ENCODE results near the gene KLHL35.

Gene KLHL35

DNA sequence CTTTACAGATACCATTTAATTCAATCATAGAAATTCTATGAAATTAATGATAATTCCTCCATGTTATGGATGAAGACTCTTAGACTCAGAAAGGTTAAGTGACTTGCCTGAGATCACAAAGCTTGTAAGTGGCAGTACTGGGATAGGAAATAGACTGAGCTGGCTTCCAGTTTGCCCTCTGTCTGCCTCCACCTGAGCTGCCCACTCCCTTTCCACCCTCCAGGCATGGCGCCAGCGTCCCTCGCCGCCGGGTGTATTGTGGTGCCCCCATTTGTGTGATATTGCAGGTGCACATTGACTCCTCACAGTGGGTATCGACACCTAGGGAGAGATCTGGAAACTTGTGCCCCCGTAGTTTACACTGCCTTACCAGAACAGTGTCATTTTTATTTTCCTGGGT is 43.1 kb downstream of the KLHL35 start:
- TF ChIP-seq POLR2AphosphoS5 (IDR thresholded peaks at IDR 0.05; ENCODE audit: low read depth, low read length) (no peak), FOXP2 (optimal IDR thresholded peaks at IDR 0.05; ENCODE audit: borderline replicate concordance, extremely low read depth, extremely low read length, insufficient read depth) (no peak), TAF1 (IDR thresholded peaks at IDR 0.05; ENCODE audit: borderline replicate concordance, insufficient read depth, low read length) (no peak), SIN3A (IDR thresholded peaks at IDR 0.05; ENCODE audit: borderline replicate concordance, insufficient read depth, low read length) (no peak)
- TF ChIP-seq, protein P1, sequence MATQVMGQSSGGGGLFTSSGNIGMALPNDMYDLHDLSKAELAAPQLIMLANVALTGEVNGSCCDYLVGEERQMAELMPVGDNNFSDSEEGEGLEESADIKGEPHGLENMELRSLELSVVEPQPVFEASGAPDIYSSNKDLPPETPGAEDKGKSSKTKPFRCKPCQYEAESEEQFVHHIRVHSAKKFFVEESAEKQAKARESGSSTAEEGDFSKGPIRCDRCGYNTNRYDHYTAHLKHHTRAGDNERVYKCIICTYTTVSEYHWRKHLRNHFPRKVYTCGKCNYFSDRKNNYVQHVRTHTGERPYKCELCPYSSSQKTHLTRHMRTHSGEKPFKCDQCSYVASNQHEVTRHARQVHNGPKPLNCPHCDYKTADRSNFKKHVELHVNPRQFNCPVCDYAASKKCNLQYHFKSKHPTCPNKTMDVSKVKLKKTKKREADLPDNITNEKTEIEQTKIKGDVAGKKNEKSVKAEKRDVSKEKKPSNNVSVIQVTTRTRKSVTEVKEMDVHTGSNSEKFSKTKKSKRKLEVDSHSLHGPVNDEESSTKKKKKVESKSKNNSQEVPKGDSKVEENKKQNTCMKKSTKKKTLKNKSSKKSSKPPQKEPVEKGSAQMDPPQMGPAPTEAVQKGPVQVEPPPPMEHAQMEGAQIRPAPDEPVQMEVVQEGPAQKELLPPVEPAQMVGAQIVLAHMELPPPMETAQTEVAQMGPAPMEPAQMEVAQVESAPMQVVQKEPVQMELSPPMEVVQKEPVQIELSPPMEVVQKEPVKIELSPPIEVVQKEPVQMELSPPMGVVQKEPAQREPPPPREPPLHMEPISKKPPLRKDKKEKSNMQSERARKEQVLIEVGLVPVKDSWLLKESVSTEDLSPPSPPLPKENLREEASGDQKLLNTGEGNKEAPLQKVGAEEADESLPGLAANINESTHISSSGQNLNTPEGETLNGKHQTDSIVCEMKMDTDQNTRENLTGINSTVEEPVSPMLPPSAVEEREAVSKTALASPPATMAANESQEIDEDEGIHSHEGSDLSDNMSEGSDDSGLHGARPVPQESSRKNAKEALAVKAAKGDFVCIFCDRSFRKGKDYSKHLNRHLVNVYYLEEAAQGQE (IDR thresholded peaks at IDR 0.05; ENCODE audit: insufficient read depth in 1 of 2, low read depth in 2 of 2, low read length in 2 of 2) = no peak

DNA sequence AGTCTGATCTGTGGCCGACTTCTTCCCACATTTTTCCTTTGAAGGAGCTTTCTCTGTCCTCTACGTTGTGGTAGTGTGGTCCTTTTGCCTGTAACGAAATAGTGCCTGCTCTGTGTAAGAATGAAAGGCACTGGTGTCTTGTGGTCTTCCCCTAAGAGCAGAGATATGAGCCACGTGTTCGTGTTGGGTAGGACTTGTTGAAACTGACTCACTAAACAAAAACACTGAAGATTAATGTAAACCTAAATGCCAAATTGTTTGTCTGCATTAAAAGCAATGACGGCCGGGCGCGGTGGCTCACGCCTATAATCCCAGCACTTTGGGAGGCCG is 43.8 kb downstream of the KLHL35 start:
- TF ChIP-seq SIN3A (IDR thresholded peaks at IDR 0.05; ENCODE audit: borderline replicate concordance, insufficient read depth, low read length) (no peak), POLR2AphosphoS5 (IDR thresholded peaks at IDR 0.05; ENCODE audit: low read depth, low read length) (no peak), TAF1 (IDR thresholded peaks at IDR 0.05; ENCODE audit: borderline replicate concordance, insufficient read depth, low read length) (no peak), FOXP2 (optimal IDR thresholded peaks at IDR 0.05; ENCODE audit: borderline replicate concordance, extremely low read depth, extremely low read length, insufficient read depth) (no peak)
- TF ChIP-seq, protein P1 (IDR thresholded peaks at IDR 0.05; ENCODE audit: insufficient read depth in 1 of 2, low read depth in 2 of 2, low read length in 2 of 2) = no peak

DNA sequence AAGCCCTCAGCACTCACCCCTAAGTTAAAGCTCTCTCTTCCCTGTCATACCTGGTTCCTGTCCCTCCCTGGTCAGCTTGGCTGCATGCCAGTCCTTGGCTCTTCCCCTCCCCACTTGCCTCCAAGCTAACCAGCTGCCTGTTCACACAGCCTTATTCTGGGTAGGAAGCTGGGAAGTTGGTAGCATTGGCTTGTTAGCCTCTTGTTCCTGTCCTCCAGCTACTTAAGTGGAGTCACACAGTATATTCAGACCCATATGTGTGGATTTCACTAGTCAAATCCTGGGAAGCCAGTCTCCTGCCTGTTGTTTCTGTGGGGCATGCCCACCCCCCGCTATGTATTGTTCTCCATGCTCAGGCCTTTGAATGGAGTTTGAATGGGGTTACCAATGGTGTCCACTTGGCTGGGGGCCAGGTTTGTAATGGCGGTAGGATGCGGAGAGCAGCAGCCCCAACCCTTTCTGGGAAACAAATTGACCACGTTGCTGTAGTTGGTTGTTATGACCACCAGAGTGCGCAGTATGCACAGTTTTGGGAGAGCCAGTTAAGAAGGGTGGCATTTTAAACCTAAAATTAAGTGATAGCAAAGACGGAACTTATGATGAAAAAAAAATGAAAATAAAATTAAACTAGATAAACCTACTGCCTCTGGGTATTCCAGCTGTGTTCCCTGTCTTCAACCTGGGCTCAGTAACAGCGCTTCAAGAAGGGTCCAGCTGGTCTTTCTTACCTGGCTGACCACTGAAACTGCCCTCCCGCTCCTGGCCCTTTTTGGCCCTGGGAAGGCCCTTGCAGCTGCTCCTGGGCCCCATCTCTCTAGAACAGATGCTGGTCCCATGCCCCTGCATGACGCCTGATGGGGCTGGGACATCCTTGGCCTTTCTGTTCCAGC is 44.4 kb downstream of the KLHL35 start:
- TF ChIP-seq FOXP2 (optimal IDR thresholded peaks at IDR 0.05; ENCODE audit: borderline replicate concordance, extremely low read depth, extremely low read length, insufficient read depth) = no peak
- TF ChIP-seq TAF1 (IDR thresholded peaks at IDR 0.05; ENCODE audit: borderline replicate concordance, insufficient read depth, low read length) = 0 out of 2 replicates have a peak, but pooled peaks have one; percentile 18

DNA sequence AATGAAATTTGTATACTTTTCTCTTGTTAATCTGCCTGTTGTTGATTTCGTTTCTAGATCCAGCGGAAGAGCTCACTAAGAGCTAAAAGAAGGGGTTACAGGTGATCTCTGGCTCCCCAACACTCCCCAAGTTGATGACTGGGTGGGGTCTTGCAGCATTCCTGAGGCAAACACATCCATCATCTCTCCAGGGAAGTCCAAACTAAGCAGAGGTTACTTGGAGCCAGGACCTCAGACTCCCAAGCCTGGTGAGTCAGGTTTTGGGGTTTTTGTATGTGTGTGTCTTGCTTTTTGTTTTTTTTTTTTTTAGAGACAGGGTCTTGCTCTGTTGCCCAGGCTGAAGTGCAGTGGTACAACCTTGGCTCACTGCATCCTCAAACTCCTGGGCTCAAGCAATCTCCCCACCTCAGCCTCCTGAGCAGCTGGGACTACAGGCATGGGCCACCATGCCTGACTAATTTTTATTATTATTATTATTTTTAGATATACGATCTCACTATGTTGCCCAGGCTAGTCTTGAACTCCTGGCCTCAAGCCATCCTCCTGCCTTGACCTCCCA is 45.2 kb downstream of the KLHL35 start:
- TF ChIP-seq FOXP2 (optimal IDR thresholded peaks at IDR 0.05; ENCODE audit: borderline replicate concordance, extremely low read depth, extremely low read length, insufficient read depth) (no peak), SIN3A (IDR thresholded peaks at IDR 0.05; ENCODE audit: borderline replicate concordance, insufficient read depth, low read length) (no peak), POLR2AphosphoS5 (IDR thresholded peaks at IDR 0.05; ENCODE audit: low read depth, low read length) (no peak), TAF1 (IDR thresholded peaks at IDR 0.05; ENCODE audit: borderline replicate concordance, insufficient read depth, low read length) (no peak)
- TF ChIP-seq, protein P1 (IDR thresholded peaks at IDR 0.05; ENCODE audit: insufficient read depth in 1 of 2, low read depth in 2 of 2, low read length in 2 of 2) = no peak

DNA sequence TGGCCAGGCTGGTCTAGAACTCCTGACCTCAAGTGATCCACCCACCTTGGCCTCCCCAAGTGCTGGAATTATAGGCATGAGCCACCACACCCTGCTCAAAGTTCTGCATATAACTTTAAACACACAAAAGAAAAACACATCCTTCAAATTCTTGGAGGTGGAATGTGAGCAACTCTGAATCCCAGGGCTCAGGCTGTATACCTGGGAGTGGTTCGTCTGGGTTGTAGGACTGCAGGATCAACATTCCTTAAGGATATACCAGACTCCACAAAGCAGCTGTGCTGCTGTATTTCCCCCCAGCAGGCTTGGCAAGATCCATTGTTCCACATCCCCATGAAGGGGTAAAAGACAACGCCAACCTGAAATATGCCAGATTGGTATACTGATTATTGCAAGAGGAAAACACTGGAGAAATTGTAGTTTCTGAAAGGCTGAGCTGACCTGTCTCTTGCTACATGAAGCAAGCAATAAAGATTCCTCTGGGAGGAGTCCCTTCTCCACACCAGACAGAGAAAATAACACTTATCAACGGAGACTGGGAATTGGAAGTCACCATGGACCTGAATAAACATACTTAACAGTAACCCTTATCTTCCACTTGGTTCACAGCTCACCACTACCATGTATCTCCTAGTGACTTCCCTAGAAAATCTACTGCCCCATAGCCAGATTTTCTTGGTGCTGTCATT is 45.9 kb downstream of the KLHL35 start:
- TF ChIP-seq, protein P1 (IDR thresholded peaks at IDR 0.05; ENCODE audit: insufficient read depth in 1 of 2, low read depth in 2 of 2, low read length in 2 of 2) = no peak
- TF ChIP-seq TAF1 (IDR thresholded peaks at IDR 0.05; ENCODE audit: borderline replicate concordance, insufficient read depth, low read length) (no peak), FOXP2 (optimal IDR thresholded peaks at IDR 0.05; ENCODE audit: borderline replicate concordance, extremely low read depth, extremely low read length, insufficient read depth) (no peak), POLR2AphosphoS5 (IDR thresholded peaks at IDR 0.05; ENCODE audit: low read depth, low read length) (no peak), SIN3A (IDR thresholded peaks at IDR 0.05; ENCODE audit: borderline replicate concordance, insufficient read depth, low read length) (no peak)

All from PFSK-1 (cell line).